Measurements from ENCODE around the gene ZNF512. TPM values are rescaled to one million over a fixed set of nuclear protein-coding genes. Genes with fewer than 3 reads are reported as not detected.

ZNF512 gene
- total RNA-seq, 2 donors from 2014 or later: 11.9 to 63.3 TPM

DNA sequence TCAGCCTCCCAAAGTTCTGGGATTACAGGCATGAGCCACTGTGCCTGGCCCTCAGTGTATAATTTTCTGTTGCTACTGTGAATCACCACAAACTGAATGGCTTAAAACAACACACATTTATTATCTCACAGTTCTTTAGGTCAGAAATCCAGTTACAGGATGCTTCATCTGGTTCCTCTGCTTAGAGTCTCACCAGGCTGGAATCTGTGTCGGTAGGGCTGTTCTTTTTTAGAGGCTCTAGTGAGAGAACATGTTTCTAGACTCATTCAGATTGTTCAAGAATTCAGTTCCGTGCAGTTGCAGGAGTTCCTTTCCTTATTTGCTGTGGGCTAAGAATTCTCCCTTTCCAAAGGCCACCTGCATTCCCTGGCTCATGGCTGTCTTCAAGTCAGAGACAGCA, 23.8 kb downstream of the ZNF512 start:
- TF ChIP-seq, protein P1, sequence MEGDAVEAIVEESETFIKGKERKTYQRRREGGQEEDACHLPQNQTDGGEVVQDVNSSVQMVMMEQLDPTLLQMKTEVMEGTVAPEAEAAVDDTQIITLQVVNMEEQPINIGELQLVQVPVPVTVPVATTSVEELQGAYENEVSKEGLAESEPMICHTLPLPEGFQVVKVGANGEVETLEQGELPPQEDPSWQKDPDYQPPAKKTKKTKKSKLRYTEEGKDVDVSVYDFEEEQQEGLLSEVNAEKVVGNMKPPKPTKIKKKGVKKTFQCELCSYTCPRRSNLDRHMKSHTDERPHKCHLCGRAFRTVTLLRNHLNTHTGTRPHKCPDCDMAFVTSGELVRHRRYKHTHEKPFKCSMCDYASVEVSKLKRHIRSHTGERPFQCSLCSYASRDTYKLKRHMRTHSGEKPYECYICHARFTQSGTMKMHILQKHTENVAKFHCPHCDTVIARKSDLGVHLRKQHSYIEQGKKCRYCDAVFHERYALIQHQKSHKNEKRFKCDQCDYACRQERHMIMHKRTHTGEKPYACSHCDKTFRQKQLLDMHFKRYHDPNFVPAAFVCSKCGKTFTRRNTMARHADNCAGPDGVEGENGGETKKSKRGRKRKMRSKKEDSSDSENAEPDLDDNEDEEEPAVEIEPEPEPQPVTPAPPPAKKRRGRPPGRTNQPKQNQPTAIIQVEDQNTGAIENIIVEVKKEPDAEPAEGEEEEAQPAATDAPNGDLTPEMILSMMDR (IDR thresholded peaks at IDR 0.05): no peak
- no peak for TF ChIP-seq POLR2A (IDR thresholded peaks at IDR 0.05)
- WGBS, 2 donors: 91 to 95% methylated on average over 2 of the region's 2 CpGs
- no peaks in the 10 kb centered on the region for H3K27me3 ChIP-seq
- H3K36me3 ChIP-seq (replicated peaks in 1 of 2; ENCODE audit: insufficient read depth in 1 of 2, low read depth in 2 of 2): peaks cover 0 to 15% of the 10 kb centered on the region in 2 donors
- no peak overlapping the region for H3K4me3 ChIP-seq
- no peak for ATAC-seq
- DNase-seq: no peak
- no peaks in the 10 kb centered on the region for H3K9me3 ChIP-seq
- intact Hi-C loops (cut with DNase I): no loop called here
- no peak overlapping the region for H3K27ac ChIP-seq
- no peaks in the 10 kb centered on the region for H3K4me1 ChIP-seq

DNA sequence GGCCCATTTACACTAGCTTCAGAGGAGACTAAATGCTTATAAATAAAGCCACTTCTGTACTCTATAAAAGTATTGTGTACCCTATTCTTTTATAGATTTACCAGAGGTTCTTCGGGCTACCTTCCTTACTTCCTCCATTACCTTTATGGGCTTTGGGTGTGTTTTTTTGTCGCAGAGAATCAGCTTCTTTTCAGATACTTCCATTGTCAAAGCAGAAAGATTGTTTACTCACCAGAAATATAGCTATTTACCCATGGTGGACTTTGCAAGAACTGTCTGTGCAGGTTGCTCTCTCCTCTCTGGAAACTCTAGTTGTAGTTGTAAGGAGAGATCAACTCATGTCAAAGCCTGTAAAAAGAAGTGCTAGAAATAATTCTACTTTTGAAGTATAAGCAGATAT, 31.1 kb downstream of the ZNF512 start:
- DNase-seq (no peak), ATAC-seq (no peak)
- TF ChIP-seq, protein P1 (IDR thresholded peaks at IDR 0.05): no peak
- TF ChIP-seq POLR2A (IDR thresholded peaks at IDR 0.05): no peak
- H3K27ac ChIP-seq: no peak overlapping the region
- no peaks in the 10 kb centered on the region for H3K27me3 ChIP-seq
- WGBS, 2 donors: 88 to 93% methylated on average over 2 of the region's 2 CpGs
- no peaks in the 10 kb centered on the region for H3K9me3 ChIP-seq
- intact Hi-C loops (cut with DNase I): no loop called here
- H3K4me1 ChIP-seq: no peaks in the 10 kb centered on the region
- H3K36me3 ChIP-seq (replicated peaks in 1 of 2; ENCODE audit: insufficient read depth in 1 of 2, low read depth in 2 of 2): peaks cover 0 to 24% of the 10 kb centered on the region in 2 donors
- H3K4me3 ChIP-seq: no peak overlapping the region

DNA sequence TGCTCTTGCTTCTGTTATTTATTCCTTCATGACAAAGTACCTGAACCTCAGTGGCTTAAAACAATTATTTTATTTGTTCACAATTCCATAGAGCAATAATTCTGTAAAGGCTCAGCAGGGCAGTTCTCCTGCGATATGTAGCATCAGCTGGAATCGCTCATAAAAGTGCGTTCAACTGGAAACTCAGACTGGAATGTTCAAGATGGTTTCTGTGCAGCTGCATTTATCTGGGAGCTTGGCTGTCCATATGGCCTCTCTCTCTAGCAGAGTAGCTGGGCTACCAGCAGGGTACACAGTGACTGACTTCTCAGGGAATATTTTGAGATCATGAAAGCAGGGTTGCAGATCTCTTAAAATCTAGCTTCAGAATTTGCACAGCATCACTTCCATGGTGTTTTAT, 32.5 kb downstream of the ZNF512 start:
- Histone ChIP-seq H3K4me3 (no peak overlapping the region), H3K27me3 (no peaks in the 10 kb centered on the region), H3K9me3 (no peaks in the 10 kb centered on the region), H3K4me1 (no peaks in the 10 kb centered on the region), H3K27ac (no peak overlapping the region), H3K36me3 (replicated peaks in 1 of 2; ENCODE audit: insufficient read depth in 1 of 2, low read depth in 2 of 2) (peaks cover 0 to 24% of the 10 kb centered on the region in 2 donors)
- TF ChIP-seq, protein P1 (IDR thresholded peaks at IDR 0.05): no peak
- no peak for TF ChIP-seq POLR2A (IDR thresholded peaks at IDR 0.05)
- ATAC-seq (no peak), DNase-seq (no peak)
- 95 to 96% methylated on average over 3 of the region's 3 CpGs for WGBS, 2 donors
- intact Hi-C loops (cut with DNase I): no loop called here

DNA sequence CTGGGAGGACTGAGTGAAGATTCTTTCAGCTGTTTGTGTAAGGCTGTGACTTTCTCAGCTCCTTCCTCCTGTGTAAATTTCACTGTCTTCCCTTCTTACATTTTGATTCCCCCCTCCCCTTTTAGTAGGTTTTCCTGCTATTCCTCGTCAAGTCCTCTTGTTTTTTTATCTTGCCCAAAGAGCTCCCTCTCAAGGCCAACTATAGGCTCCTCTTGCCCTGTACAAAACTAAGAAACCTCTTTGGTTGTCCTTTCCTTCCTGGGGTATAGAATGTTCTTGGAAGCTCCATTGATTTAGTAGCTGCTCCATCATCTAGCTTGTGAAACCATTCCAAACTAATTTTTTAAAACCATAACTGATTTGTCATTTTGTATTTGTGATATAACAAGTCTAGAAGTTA, 38.7 kb downstream of the ZNF512 start:
- DNase-seq: no peak
- no peak for TF ChIP-seq POLR2A (IDR thresholded peaks at IDR 0.05)
- TF ChIP-seq, protein P1 (IDR thresholded peaks at IDR 0.05): no peak
- Histone ChIP-seq H3K4me3 (no peak overlapping the region), H3K9me3 (no peaks in the 10 kb centered on the region), H3K27ac (no peak overlapping the region), H3K36me3 (replicated peaks in 1 of 2; ENCODE audit: insufficient read depth in 1 of 2, low read depth in 2 of 2) (peaks cover 4 to 20% of the 10 kb centered on the region in 2 donors), H3K4me1 (no peaks in the 10 kb centered on the region), H3K27me3 (no peaks in the 10 kb centered on the region)
- WGBS, 2 donors: 68 to 86% methylated on average over 1 of the region's 1 CpG
- ATAC-seq: no peak
- intact Hi-C loops (cut with DNase I): no loop called here

DNA sequence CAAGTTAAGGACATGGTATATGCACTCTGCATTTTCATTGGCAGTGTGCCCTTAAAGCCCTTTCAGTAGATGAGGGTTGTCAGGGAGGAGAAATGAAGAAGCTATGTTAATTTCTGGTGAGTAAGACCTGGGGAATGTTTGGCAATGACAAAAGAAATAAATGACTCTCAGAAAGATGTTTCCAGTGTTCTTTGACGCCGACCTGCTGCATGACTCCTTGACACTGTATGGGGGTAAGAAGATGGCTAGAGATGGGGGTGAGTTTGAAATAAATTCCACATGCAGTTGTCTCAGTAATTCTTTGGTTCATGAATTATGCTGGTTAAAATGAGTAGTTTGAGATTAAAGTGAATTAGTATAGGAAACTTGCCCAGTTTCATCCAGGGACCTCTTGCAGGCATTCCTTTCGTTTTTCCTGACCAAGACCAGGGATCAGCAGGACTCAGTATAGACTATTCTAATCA, 40.1 kb downstream of the ZNF512 start:
- intact Hi-C loops (cut with DNase I): no loop called here
- ATAC-seq: no peak
- WGBS, 2 donors: 73 to 82% methylated on average over 3 of the region's 3 CpGs

More for the DNA sequence above, 40.1 kb downstream of the ZNF512 start:
- H3K36me3 ChIP-seq (replicated peaks in 1 of 2; ENCODE audit: insufficient read depth in 1 of 2, low read depth in 2 of 2): peaks cover 4 to 11% of the 10 kb centered on the region in 2 donors
- TF ChIP-seq POLR2A (IDR thresholded peaks at IDR 0.05): no peak
- TF ChIP-seq, protein P1 (IDR thresholded peaks at IDR 0.05): no peak
- H3K4me3 ChIP-seq: no peak overlapping the region
- no peaks in the 10 kb centered on the region for H3K9me3 ChIP-seq
- H3K27me3 ChIP-seq: no peaks in the 10 kb centered on the region
- no peak overlapping the region for H3K27ac ChIP-seq
- peaks cover 4% of the 10 kb centered on the region for H3K4me1 ChIP-seq
- no peak for DNase-seq
